IMR-90 (cell line): ENCODE results near the gene FOXO6. TPM values are rescaled to one million over a fixed set of nuclear protein-coding genes. Genes with fewer than 3 reads are reported as not detected.

Experiments
- ATAC-seq: fragments of 200-7000 bp; cut with Tn5 transposase; 2 replicates; pipeline ENCODE4 v1.9.1; 2020; ENCODE audit warnings: low read depth, mild to moderate bottlenecking, moderate library complexity
- BruUV-seq: library from RNA; stranded (reverse); fragments of 400-500 nt; replicated peaks from 2 replicates; lab custom pipeline; 2021; lab: Mats Ljungman, UMichigan
- CTCF ChIA-PET: fragments of 300-600 bp; formaldehyde crosslinking; extraction: SDS; loops from one replicate; lab custom pipeline; 2021; ENCODE audit warnings: antibody characterized with exemption; lab: Yijun Ruan, JAX
- POLR2A ChIA-PET: fragments of 300-600 bp; sonication (Branson Sonifier 250); formaldehyde crosslinking; loops from one replicate; lab custom pipeline; 2022; ENCODE audit warnings: antibody characterized with exemption; ENCODE audit not compliant: unreplicated experiment; lab: Charles Lee
- DNase-seq: peaks from one replicate; pipeline ENCODE4 v3.0.0; 2013
- H2AFZ ChIP-seq: replicated peaks from 2 replicates; pipeline ENCODE3; 2013; ENCODE audit warnings: low read length, mild to moderate bottlenecking; ENCODE audit not compliant: poor library complexity
- H2AK5ac ChIP-seq: 2 replicates; pipeline ENCODE4 v1.6.1; 2013; ENCODE audit warnings: low read depth, low read length, inconsistent platforms
- H2AK9ac ChIP-seq: replicated peaks from 2 replicates; pipeline ENCODE3; 2013; ENCODE audit warnings: mild to moderate bottlenecking, low read depth, low read length, moderate library complexity; ENCODE audit not compliant: poor library complexity
- H2BK120ac ChIP-seq: 2 replicates; pipeline ENCODE4 v1.6.1; 2013; ENCODE audit warnings: low read depth, low read length, inconsistent platforms
- H2BK15ac ChIP-seq: 3 replicates; pipeline ENCODE4 v1.6.1; 2013; ENCODE audit warnings: low read depth, low read length, inconsistent platforms
- H2BK20ac ChIP-seq: 2 replicates; pipeline ENCODE4 v1.6.1; 2013; ENCODE audit warnings: low read depth, mild to moderate bottlenecking, inconsistent platforms, low read length, moderate library complexity
- H2BK5ac ChIP-seq: 2 replicates; pipeline ENCODE4 v1.6.1; 2013; ENCODE audit warnings: mild to moderate bottlenecking, low read depth, low read length, inconsistent platforms; ENCODE audit not compliant: poor library complexity, severe bottlenecking
- H3K14ac ChIP-seq: replicated peaks from 2 replicates; pipeline ENCODE4 v1.6.1; 2013; ENCODE audit warnings: low read depth, low read length, inconsistent platforms
- H3K18ac ChIP-seq: 2 replicates; pipeline ENCODE4 v1.6.1; 2013; ENCODE audit warnings: low read depth, low read length, control low read depth
- H3K23ac ChIP-seq: 2 replicates; pipeline ENCODE4 v1.6.1; 2013; ENCODE audit warnings: low read depth, low read length, inconsistent platforms
- H3K27ac ChIP-seq: 2 replicates; pipeline ENCODE4 v1.5.1; 2013; ENCODE audit warnings: mild to moderate bottlenecking, control low read depth, low read length; ENCODE audit not compliant: insufficient read depth
- H3K27me3 ChIP-seq: 2 replicates; pipeline ENCODE4 v1.6.1; 2013; ENCODE audit warnings: low read length; ENCODE audit not compliant: control insufficient read depth, insufficient read depth
- H3K36me3 ChIP-seq: 2 replicates; pipeline ENCODE4 v1.6.1; 2013; ENCODE audit warnings: low read length, mixed read lengths; ENCODE audit not compliant: control insufficient read depth, insufficient read depth
- H3K4ac ChIP-seq: 2 replicates; pipeline ENCODE4 v1.6.1; 2013; ENCODE audit warnings: low read depth, low read length, inconsistent platforms
- H3K4me1 ChIP-seq: 2 replicates; pipeline ENCODE4 v1.6.1; 2013; ENCODE audit warnings: low read length, mixed read lengths; ENCODE audit not compliant: control insufficient read depth, insufficient read depth
- H3K4me2 ChIP-seq: 2 replicates; pipeline ENCODE4 v1.6.1; 2013; ENCODE audit warnings: low read depth, mild to moderate bottlenecking, control low read depth, low read length, moderate library complexity
- H3K4me3 ChIP-seq: 2 replicates; pipeline ENCODE4 v1.5.1; 2013; ENCODE audit warnings: low read depth, mild to moderate bottlenecking, control low read depth, low read length, moderate library complexity; ENCODE audit not compliant: insufficient read depth
- H3K56ac ChIP-seq: 2 replicates; pipeline ENCODE4 v1.6.1; 2013; ENCODE audit warnings: low read length, inconsistent platforms; ENCODE audit not compliant: insufficient read depth; ENCODE audit errors: extremely low read depth
- H3K79me1 ChIP-seq, 2 experiments: 2 replicates each; pipeline ENCODE4 v1.6.1; 2013; ENCODE audit warnings: low read length in 2 of 2, inconsistent platforms in 1 of 2, low read depth in 1 of 2
- H3K9ac ChIP-seq: 2 replicates; pipeline ENCODE4 v1.6.1; 2013; ENCODE audit warnings: low read depth, low read length, control low read depth
- H3K9me1 ChIP-seq: 2 replicates; pipeline ENCODE4 v1.6.1; 2013; ENCODE audit warnings: low read length, inconsistent platforms; ENCODE audit not compliant: insufficient read depth
- H3K9me3 ChIP-seq: 2 replicates; pipeline ENCODE4 v1.6.1; 2013; ENCODE audit warnings: low read length; ENCODE audit not compliant: control insufficient read depth, insufficient read depth
- H4K20me1 ChIP-seq: 2 replicates; pipeline ENCODE4 v1.6.1; 2013; ENCODE audit warnings: low read length, inconsistent platforms; ENCODE audit not compliant: insufficient read depth
- H4K5ac ChIP-seq: 2 replicates; pipeline ENCODE4 v1.6.1; 2013; ENCODE audit warnings: mild to moderate bottlenecking, low read depth, low read length, control low read depth
- H4K8ac ChIP-seq, 2 experiments: 2 replicates each; pipeline ENCODE4 v1.6.1; 2013; ENCODE audit warnings: low read depth in 2 of 2, low read length in 2 of 2, control low read depth in 1 of 2, inconsistent platforms in 1 of 2
- H4K91ac ChIP-seq: 2 replicates; pipeline ENCODE4 v1.6.1; 2013; ENCODE audit warnings: low read depth, low read length, inconsistent platforms; ENCODE audit not compliant: insufficient read depth
- CEBPB ChIP-seq: IDR thresholded peaks from 2 replicates; pipeline ENCODE4 v1.6.1; 2012; ENCODE audit warnings: low read depth, low read length, improper control_type of control experiment
- CHD1 ChIP-seq: IDR thresholded peaks from 2 replicates; pipeline ENCODE4 v1.6.1; 2012; ENCODE audit warnings: low read depth, low read length, improper control_type of control experiment
- ELK1 ChIP-seq: fragments of 150-350 bp; IDR thresholded peaks from 2 replicates; pipeline ENCODE4 v1.6.1; 2016; ENCODE audit warnings: low read depth, mild to moderate bottlenecking, low read length, moderate library complexity, borderline replicate concordance
- POLR2A ChIP-seq: IDR thresholded peaks from 2 replicates; pipeline ENCODE4 v1.6.1; 2012; ENCODE audit warnings: mild to moderate bottlenecking, low read depth, low read length
- USF2 ChIP-seq: fragments of 150-350 bp; IDR thresholded peaks from 2 replicates; pipeline ENCODE4 v1.6.1; 2017; ENCODE audit warnings: mild to moderate bottlenecking, antibody characterized with exemption, low read length, low read depth
- WGBS, 2 experiments: methylation state at CpG; one replicate each; pipeline versions ENCODE4 v1.1.5 to v1.1.7; 2013; ENCODE audit warnings: missing lambda C conversion rate in 2 of 2; ENCODE audit not compliant: insufficient read length in 1 of 2; ENCODE audit errors: extremely low coverage in 2 of 2; 5-methylcytosine and 5-hydroxymethylcytosine counted together
- dilution Hi-C: fragments of 300-500 bp; cut with HindIII; formaldehyde crosslinking; loops from one replicate; pipeline ENCODE4 v1.14.3; 2018; ENCODE audit warnings: low sequenced_read_pairs; ENCODE audit not compliant: unreplicated experiment
- in situ Hi-C: fragments of 300-500 bp; cut with MboI; formaldehyde crosslinking; loops from 3 replicates; pipeline ENCODE4 v1.14.3; 2019; ENCODE audit warnings: low sequenced_read_pairs, inconsistent platforms, mixed read lengths
- intact Hi-C: fragments of 100-400 bp; cut with micrococcal nuclease; formaldehyde crosslinking; loops from 2 replicates; pipeline ENCODE4 v1.10.0; 2022
- polyA plus RNA-seq, 3 experiments: library from polyadenylated mRNA; depleted of rRNA; stranded (reverse); fragments of >200 nt; gene quantifications; 2 replicates each; pipeline ENCODE4 v1.2.3, GENCODE V29; 2012; ENCODE audit warnings: low replicate concordance in 1 of 3
- total RNA-seq: library from RNA; depleted of rRNA; stranded (reverse); fragments of >200 nt; gene quantifications from 2 replicates; pipeline ENCODE4 v1.2.3, GENCODE V29; 2012

Gene FOXO6
- total and polyA plus RNA-seq, 2 of the 4 experiments (the other 2 are of a cell fraction), result not detected

GRCh38 chr1:41399145-41399795, 38.0 kb downstream of the FOXO6 start:
- H2BK120ac ChIP-seq, result no peak overlapping the region
- intact Hi-C loops, result no loop called here
- no peaks in the 10 kb centered on the region for H3K4me1 ChIP-seq
- peaks cover 3% of the 10 kb centered on the region for H3K9me3 ChIP-seq
- POLR2A ChIA-PET, result no interaction called here
- dilution Hi-C loops, result no loop called here
- no peak overlapping the region for H3K18ac ChIP-seq
- no CpG with 5 or more reads among the region's 13 CpGs for WGBS, 2 experiments
- H2BK15ac ChIP-seq, result no peak overlapping the region
- no peak for TF ChIP-seq ELK1
- TF ChIP-seq CEBPB, result no peak
- no peak for TF ChIP-seq POLR2A
- no peak for TF ChIP-seq CHD1
- TF ChIP-seq USF2, result no peak
- H3K4me3 ChIP-seq, result no peak overlapping the region
- no peak overlapping the region for H3K4me2 ChIP-seq
- no peak overlapping the region for H3K56ac ChIP-seq
- no peak overlapping the region for H4K8ac ChIP-seq
- H3K27ac ChIP-seq, result no peak overlapping the region
- no peak overlapping the region for H2BK5ac ChIP-seq
- no peak overlapping the region for H4K5ac ChIP-seq
- in situ Hi-C loops, result no loop called here
- H3K4ac ChIP-seq, result no peak overlapping the region
- DNase-seq (no peak), ATAC-seq (no peak)
- H2BK20ac ChIP-seq, result no peak overlapping the region
- H3K9ac ChIP-seq, result no peak overlapping the region
- CTCF ChIA-PET, result interaction anchor here (1.4 kb wide), 1 partner anchor 9 kb away, joined by 3 read pairs; no protein-coding TSS in a partner anchor
- H3K27me3 ChIP-seq, result peaks cover 63% of the 10 kb centered on the region
- no peak overlapping the region for H3K23ac ChIP-seq
- no peak overlapping the region for H2AK5ac ChIP-seq
- H3K79me1 ChIP-seq, result no peaks in the 10 kb centered on the region
- no TSS peak for BruUV-seq
- no peaks in the 10 kb centered on the region for H4K20me1 ChIP-seq
- H3K9me1 ChIP-seq, result no peaks in the 10 kb centered on the region
- no peak overlapping the region for H2AK9ac ChIP-seq
- H4K91ac ChIP-seq, result no peak overlapping the region
- H3K14ac ChIP-seq, result no peak overlapping the region
- no peak overlapping the region for H2AFZ ChIP-seq
- no peaks in the 10 kb centered on the region for H3K36me3 ChIP-seq
